Astrocyte of the cerebellum (primary cell): ENCODE measurements around the gene HOXB8.

Source experiments
- DNase-seq: peaks from one replicate; pipeline ENCODE4 v3.0.0-alpha.2; 2011; ENCODE audit warnings: low read depth
- H3K4me3 ChIP-seq: 2 replicates; pipeline ENCODE4 v1.5.1; 2011; ENCODE audit warnings: mild to moderate bottlenecking, low read depth, low read length, moderate library complexity
- CTCF ChIP-seq: IDR thresholded peaks from 2 replicates; pipeline ENCODE4 v1.5.1; 2012; ENCODE audit warnings: low read length, low read depth, moderate library complexity, mild to moderate bottlenecking; ENCODE audit errors: missing control alignments
- in situ Hi-C: cut with HindIII; loops from 2 replicates; pipeline ENCODE4 v1.10.0; 2017; ENCODE audit warnings: low sequenced_read_pairs

Gene HOXB8

DNA sequence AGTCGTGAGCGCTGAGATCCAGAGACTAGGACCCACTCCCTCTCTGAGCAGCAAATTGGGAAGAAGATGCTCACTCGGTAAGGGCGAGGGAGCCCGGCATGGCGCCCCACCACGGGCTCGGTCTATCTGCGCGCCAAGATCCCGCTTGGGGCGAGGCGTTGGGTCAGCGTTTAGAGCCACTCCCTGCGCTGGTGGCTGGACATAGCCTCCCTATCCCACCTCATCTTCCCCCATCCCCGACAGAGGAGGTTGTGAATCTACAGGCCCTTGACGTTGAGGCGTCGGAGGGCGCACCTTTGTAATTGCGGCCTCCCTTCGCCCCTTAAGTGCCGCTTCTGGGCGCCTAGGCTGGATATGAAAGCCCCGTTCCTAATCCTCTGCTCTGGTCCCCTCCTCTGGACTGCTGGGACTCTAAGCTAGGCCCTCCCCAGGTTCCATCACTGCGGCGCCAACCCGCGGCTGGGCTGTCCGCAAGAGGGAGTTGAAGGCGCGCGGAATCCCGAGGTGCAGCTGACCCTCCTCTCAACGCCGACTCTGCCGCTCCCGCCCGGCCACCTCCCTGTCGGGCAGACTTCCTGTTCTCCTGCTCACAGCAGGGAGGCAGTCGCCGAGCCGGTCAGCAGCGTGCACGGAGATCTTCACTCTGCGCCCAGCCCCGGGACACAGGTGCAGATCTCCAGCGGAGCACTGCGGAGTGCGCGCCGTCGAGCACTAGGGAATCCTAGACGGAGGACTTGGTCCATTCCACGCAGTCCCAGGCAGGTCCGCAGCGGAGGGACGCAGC is 27.2 kb upstream of the HOXB8 start:
- no peak for TF ChIP-seq CTCF
- in situ Hi-C loops = no loop called here
- no peak for DNase-seq
- H3K4me3 ChIP-seq = no peak overlapping the region

GRCh38 chr17:48641541-48642058 is 26.5 kb upstream of the HOXB8 start:
- no peak for TF ChIP-seq CTCF
- in situ Hi-C loops = no loop called here

DNA sequence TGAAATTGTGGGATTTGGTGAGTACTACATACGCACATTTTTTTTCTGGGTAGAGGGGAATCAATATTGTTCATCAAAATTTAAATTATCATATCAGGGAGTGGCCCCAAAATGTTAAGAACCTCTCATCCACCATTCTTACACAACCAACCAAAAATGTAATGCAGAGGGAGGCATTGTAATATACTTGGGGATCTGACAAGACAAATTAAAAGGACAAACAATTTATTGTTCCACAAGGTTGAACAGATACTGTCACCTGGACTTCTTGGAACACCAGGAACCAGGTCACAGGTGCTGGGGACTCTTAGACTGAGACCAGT is 25.7 kb upstream of the HOXB8 start:
- H3K4me3 ChIP-seq = no peak overlapping the region
- no peak for TF ChIP-seq CTCF
- in situ Hi-C loops = no loop called here
- no peak for DNase-seq

More at GRCh38 chr17:48641541-48642058, 26.5 kb upstream of the HOXB8 start:
- H3K4me3 ChIP-seq = no peak overlapping the region
- no peak for DNase-seq

GRCh38 chr17:48639982-48640857 is 25.1 kb upstream of the HOXB8 start:
- no peak for DNase-seq
- in situ Hi-C loops = no loop called here
- TF ChIP-seq CTCF = no peak
- no peak overlapping the region for H3K4me3 ChIP-seq

- no peak for TF ChIP-seq CTCF
- in situ Hi-C loops = no loop called here
- no peak overlapping the region for H3K4me3 ChIP-seq
- no peak for DNase-seq
These were observed 24.0 kb upstream of the HOXB8 start for GRCh38 chr17:48639136-48639535.

GRCh38 chr17:48637323-48638260 is 22.5 kb upstream of the HOXB8 start:
- H3K4me3 ChIP-seq = no peak overlapping the region
- no peak for DNase-seq
- in situ Hi-C loops = no loop called here
- TF ChIP-seq CTCF = no peak
